ENCODE results near the gene C10orf62. TPM values are rescaled to one million over a fixed set of nuclear protein-coding genes. Genes with fewer than 3 reads are reported as not detected.
"Not testable (repeated sequence)": the region's sequence is repeated elsewhere in the genome, so short reads cannot be mapped to it uniquely, and the experiment has no call there.

C10orf62 gene
- total and polyA plus RNA-seq, 2 experiments from 2014 or later, result not detected

DNA sequence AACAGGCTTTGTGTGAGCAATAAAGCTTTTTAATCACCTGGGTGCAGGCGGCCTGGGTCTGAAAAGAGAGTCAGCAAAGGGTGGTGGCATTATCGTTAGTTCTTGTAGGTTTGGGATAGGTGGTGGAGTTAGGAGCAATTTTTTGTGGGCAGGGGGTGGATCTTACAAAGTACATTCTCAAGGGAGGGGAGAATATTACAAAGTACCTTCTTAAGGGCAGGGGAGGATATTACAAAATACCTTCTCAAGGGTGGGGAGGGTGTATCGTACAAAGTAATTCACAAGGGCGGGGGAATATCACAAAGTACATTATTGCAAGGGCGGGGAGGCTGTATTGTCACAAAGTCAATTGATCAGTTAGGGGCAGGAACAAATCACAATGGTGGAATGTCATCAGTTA is 27.2 kb upstream of the C10orf62 start:
- H4K20me1 ChIP-seq (replicated peaks; ENCODE audit: insufficient read depth); H3K36me3 Mint-ChIP-seq (ENCODE audit: low read depth); H3K27me3 ChIP-seq (ENCODE audit: insufficient read depth); ATAC-seq; H2AFZ ChIP-seq; H3K4me3 ChIP-seq; H3K4me1 ChIP-seq (ENCODE audit: insufficient read depth); H3K36me3 ChIP-seq (ENCODE audit: insufficient read depth); H3K4me1 Mint-ChIP-seq; H3K9me2 ChIP-seq (ENCODE audit: insufficient read depth); H3K27ac ChIP-seq (ENCODE audit: low read depth); H3K27me3 Mint-ChIP-seq (ENCODE audit: insufficient read depth, low read depth, poor library complexity); DNase-seq (ENCODE audit: low spot score); H3K27ac Mint-ChIP-seq; H3F3A ChIP-seq (replicated peaks; ENCODE audit: low read depth); H3K79me2 ChIP-seq (replicated peaks; ENCODE audit: insufficient read depth); H3K4me3 Mint-ChIP-seq; H3K9me3 Mint-ChIP-seq; H3K4me2 ChIP-seq: not testable (repeated sequence)

GRCh38 chr10:97563337-97563736 is 26.2 kb upstream of the C10orf62 start:
- Mint-ChIP-seq H3K4me3 (no peak overlapping the region), H3K4me1 (no peaks in the 10 kb centered on the region; the same call in 1 of the 3 replicates), H3K9me3 (peaks cover 2% of the 10 kb centered on the region; the same call in 1 of the 3 replicates), H3K27me3 (ENCODE audit: insufficient read depth, low read depth, poor library complexity) (no peaks in the 10 kb centered on the region), H3K36me3 (ENCODE audit: low read depth) (peaks cover 4% of the 10 kb centered on the region; the same call in 1 of the 3 replicates), H3K27ac (no peak overlapping the region)
- no peaks in the 10 kb centered on the region for H3K4me1 ChIP-seq (ENCODE audit: insufficient read depth)
- H3K27me3 ChIP-seq (ENCODE audit: insufficient read depth), result no peaks in the 10 kb centered on the region
- H3F3A ChIP-seq (replicated peaks; ENCODE audit: low read depth), result no peaks in the 10 kb centered on the region
- H4K20me1 ChIP-seq (replicated peaks; ENCODE audit: insufficient read depth), result no peaks in the 10 kb centered on the region
- H3K79me2 ChIP-seq (replicated peaks; ENCODE audit: insufficient read depth), result 0 out of 2 replicates have a peak, but pooled peaks cover 6% of the 10 kb centered on the region
- H3K4me3 ChIP-seq, result no peak overlapping the region
- H3K9me2 ChIP-seq (ENCODE audit: insufficient read depth), result no peaks in the 10 kb centered on the region
- H3K36me3 ChIP-seq (ENCODE audit: insufficient read depth), result peaks cover 4% of the 10 kb centered on the region; the same call in 1 of the 2 replicates
- DNase-seq (ENCODE audit: low spot score), result no peak
- no peak for ATAC-seq
- H3K4me2 ChIP-seq, result no peak overlapping the region
- H2AFZ ChIP-seq, result no peak overlapping the region
- H3K27ac ChIP-seq (ENCODE audit: low read depth), result no peak overlapping the region
- TF ChIP-seq ZNF331 (CRISPR knock-in tag; IDR thresholded peaks at IDR 0.05; ENCODE audit: low read depth) (no peak), REST (IDR thresholded peaks at IDR 0.05; ENCODE audit: unreplicated experiment) (no peak), STAT1 (IDR thresholded peaks at IDR 0.05; ENCODE audit: unreplicated experiment) (no peak), ZNF114 (CRISPR knock-in tag; IDR thresholded peaks at IDR 0.05) (no peak), NANOG (IDR thresholded peaks at IDR 0.05; ENCODE audit: borderline replicate concordance) (no peak), JUNB (IDR thresholded peaks at IDR 0.05; ENCODE audit: unreplicated experiment) (no peak), EZH2 (IDR thresholded peaks at IDR 0.05; ENCODE audit: low read depth, unreplicated experiment) (no peak), EZH2phosphoT487 (IDR thresholded peaks at IDR 0.05; ENCODE audit: unreplicated experiment) (no peak)
- TF ChIP-seq, protein P1, sequence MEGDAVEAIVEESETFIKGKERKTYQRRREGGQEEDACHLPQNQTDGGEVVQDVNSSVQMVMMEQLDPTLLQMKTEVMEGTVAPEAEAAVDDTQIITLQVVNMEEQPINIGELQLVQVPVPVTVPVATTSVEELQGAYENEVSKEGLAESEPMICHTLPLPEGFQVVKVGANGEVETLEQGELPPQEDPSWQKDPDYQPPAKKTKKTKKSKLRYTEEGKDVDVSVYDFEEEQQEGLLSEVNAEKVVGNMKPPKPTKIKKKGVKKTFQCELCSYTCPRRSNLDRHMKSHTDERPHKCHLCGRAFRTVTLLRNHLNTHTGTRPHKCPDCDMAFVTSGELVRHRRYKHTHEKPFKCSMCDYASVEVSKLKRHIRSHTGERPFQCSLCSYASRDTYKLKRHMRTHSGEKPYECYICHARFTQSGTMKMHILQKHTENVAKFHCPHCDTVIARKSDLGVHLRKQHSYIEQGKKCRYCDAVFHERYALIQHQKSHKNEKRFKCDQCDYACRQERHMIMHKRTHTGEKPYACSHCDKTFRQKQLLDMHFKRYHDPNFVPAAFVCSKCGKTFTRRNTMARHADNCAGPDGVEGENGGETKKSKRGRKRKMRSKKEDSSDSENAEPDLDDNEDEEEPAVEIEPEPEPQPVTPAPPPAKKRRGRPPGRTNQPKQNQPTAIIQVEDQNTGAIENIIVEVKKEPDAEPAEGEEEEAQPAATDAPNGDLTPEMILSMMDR (conservative IDR thresholded peaks at IDR 0.05; ENCODE audit: low read depth in 2 of 2), result no peak
- TF ChIP-seq, protein P2, sequence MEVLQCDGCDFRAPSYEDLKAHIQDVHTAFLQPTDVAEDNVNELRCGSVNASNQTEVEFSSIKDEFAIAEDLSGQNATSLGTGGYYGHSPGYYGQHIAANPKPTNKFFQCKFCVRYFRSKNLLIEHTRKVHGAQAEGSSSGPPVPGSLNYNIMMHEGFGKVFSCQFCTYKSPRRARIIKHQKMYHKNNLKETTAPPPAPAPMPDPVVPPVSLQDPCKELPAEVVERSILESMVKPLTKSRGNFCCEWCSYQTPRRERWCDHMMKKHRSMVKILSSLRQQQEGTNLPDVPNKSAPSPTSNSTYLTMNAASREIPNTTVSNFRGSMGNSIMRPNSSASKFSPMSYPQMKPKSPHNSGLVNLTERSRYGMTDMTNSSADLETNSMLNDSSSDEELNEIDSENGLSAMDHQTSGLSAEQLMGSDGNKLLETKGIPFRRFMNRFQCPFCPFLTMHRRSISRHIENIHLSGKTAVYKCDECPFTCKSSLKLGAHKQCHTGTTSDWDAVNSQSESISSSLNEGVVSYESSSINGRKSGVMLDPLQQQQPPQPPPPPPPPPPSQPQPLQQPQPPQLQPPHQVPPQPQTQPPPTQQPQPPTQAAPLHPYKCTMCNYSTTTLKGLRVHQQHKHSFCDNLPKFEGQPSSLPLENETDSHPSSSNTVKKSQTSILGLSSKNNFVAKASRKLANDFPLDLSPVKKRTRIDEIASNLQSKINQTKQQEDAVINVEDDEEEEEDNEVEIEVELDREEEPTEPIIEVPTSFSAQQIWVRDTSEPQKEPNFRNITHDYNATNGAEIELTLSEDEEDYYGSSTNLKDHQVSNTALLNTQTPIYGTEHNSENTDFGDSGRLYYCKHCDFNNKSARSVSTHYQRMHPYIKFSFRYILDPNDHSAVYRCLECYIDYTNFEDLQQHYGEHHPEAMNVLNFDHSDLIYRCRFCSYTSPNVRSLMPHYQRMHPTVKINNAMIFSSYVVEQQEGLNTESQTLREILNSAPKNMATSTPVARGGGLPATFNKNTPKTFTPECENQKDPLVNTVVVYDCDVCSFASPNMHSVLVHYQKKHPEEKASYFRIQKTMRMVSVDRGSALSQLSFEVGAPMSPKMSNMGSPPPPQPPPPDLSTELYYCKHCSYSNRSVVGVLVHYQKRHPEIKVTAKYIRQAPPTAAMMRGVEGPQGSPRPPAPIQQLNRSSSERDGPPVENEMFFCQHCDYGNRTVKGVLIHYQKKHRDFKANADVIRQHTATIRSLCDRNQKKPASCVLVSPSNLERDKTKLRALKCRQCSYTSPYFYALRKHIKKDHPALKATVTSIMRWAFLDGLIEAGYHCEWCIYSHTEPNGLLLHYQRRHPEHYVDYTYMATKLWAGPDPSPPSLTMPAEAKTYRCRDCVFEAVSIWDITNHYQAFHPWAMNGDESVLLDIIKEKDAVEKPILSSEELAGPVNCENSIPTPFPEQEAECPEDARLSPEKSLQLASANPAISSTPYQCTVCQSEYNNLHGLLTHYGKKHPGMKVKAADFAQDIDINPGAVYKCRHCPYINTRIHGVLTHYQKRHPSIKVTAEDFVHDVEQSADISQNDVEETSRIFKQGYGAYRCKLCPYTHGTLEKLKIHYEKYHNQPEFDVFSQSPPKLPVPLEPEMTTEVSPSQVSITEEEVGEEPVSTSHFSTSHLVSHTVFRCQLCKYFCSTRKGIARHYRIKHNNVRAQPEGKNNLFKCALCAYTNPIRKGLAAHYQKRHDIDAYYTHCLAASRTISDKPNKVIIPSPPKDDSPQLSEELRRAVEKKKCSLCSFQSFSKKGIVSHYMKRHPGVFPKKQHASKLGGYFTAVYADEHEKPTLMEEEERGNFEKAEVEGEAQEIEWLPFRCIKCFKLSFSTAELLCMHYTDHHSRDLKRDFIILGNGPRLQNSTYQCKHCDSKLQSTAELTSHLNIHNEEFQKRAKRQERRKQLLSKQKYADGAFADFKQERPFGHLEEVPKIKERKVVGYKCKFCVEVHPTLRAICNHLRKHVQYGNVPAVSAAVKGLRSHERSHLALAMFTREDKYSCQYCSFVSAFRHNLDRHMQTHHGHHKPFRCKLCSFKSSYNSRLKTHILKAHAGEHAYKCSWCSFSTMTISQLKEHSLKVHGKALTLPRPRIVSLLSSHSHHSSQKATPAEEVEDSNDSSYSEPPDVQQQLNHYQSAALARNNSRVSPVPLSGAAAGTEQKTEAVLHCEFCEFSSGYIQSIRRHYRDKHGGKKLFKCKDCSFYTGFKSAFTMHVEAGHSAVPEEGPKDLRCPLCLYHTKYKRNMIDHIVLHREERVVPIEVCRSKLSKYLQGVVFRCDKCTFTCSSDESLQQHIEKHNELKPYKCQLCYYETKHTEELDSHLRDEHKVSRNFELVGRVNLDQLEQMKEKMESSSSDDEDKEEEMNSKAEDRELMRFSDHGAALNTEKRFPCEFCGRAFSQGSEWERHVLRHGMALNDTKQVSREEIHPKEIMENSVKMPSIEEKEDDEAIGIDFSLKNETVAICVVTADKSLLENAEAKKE (CRISPR knock-in tag; IDR thresholded peaks at IDR 0.05), result no peak
